Measurements from ENCODE around the gene GPR158. TPM values are rescaled to one million over a fixed set of nuclear protein-coding genes. Genes with fewer than 3 reads are reported as not detected.

GPR158 gene
- total RNA-seq, 1 experiment from 2014 or later: 12.2 TPM

DNA sequence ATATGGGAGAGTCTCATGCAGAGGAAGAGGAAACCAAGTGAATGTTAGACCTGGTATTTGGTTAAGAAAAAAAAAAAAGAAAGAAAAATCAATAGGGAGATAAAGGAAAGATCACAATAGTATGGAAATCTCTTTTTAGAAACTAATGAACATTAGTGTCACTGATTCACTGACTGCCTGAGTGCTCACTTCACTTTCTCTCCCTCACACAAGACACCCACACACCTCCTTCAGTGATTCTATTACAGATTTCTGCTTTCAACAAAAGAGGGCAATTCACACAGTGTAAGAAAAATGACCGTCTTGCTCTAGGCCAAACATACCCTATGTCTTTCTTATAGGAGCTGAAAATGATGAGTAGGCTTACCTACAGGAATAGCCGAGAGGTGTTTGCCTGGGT, 6.0 kb downstream of the GPR158 start:
- Histone ChIP-seq H2AFZ (no peak overlapping the region), H4K20me1 (ENCODE audit: insufficient read depth) (no peaks in the 10 kb centered on the region), H3K4me1 (replicated peaks; ENCODE audit: insufficient read depth) (no peaks in the 10 kb centered on the region), H3K4me3 (no peak overlapping the region), H3K9me3 (ENCODE audit: insufficient read depth, low read depth) (no peaks in the 10 kb centered on the region), H3K27ac (no peak overlapping the region), H3K27me3 (ENCODE audit: insufficient read depth, low read depth) (no peaks in the 10 kb centered on the region), H3K9me2 (ENCODE audit: insufficient read depth) (no peaks in the 10 kb centered on the region), H3K4me2 (no peak overlapping the region), H3K79me2 (ENCODE audit: low read depth) (no peaks in the 10 kb centered on the region), H3K36me3 (ENCODE audit: low read depth) (no peaks in the 10 kb centered on the region), H3F3A (ENCODE audit: insufficient read depth, low read depth) (no peaks in the 10 kb centered on the region)
- no peak for DNase-seq
- intact Hi-C loops (cut with micrococcal nuclease; ENCODE audit: unreplicated experiment): no loop called here
- POLR2A ChIA-PET (ENCODE audit: unreplicated experiment): no interaction called here
- TF ChIP-seq, protein P1, sequence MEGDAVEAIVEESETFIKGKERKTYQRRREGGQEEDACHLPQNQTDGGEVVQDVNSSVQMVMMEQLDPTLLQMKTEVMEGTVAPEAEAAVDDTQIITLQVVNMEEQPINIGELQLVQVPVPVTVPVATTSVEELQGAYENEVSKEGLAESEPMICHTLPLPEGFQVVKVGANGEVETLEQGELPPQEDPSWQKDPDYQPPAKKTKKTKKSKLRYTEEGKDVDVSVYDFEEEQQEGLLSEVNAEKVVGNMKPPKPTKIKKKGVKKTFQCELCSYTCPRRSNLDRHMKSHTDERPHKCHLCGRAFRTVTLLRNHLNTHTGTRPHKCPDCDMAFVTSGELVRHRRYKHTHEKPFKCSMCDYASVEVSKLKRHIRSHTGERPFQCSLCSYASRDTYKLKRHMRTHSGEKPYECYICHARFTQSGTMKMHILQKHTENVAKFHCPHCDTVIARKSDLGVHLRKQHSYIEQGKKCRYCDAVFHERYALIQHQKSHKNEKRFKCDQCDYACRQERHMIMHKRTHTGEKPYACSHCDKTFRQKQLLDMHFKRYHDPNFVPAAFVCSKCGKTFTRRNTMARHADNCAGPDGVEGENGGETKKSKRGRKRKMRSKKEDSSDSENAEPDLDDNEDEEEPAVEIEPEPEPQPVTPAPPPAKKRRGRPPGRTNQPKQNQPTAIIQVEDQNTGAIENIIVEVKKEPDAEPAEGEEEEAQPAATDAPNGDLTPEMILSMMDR (conservative IDR thresholded peaks at IDR 0.05): no peak
- no peak for TF ChIP-seq EZH2 (IDR thresholded peaks at IDR 0.05; ENCODE audit: low read depth)
- no TSS peak for BruUV-seq (replicated peaks)
- CTCF ChIA-PET: no interaction called here

DNA sequence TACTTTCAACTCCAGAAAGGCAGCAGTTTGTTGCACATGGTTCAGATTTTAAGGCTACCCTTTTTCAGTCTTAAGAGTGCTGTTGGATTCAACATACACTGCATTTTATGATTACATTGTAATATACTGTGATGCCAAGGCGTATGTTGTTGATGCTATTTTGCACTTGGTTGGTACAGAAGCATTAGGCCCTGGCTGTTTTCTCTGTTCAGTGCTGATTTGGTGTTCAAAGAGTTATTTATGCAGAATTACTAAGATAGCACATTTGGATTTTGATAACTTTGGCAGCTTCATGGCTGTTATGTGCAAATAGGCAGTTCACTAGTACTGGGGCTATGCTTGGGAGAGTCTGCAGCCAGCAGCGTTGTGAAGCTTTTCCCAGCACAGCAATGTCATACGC, 7.8 kb downstream of the GPR158 start:
- no peak overlapping the region for H2AFZ ChIP-seq
- no TSS peak for BruUV-seq (replicated peaks)
- H3K79me2 ChIP-seq (ENCODE audit: low read depth): no peaks in the 10 kb centered on the region
- intact Hi-C loops (cut with micrococcal nuclease; ENCODE audit: unreplicated experiment): no loop called here
- no peak overlapping the region for H3K27ac ChIP-seq
- TF ChIP-seq, protein P1 (conservative IDR thresholded peaks at IDR 0.05): no peak
- TF ChIP-seq EZH2 (IDR thresholded peaks at IDR 0.05; ENCODE audit: low read depth): no peak
- no peaks in the 10 kb centered on the region for H4K20me1 ChIP-seq (ENCODE audit: insufficient read depth)
- no peaks in the 10 kb centered on the region for H3K27me3 ChIP-seq (ENCODE audit: insufficient read depth, low read depth)
- no peaks in the 10 kb centered on the region for H3K4me1 ChIP-seq (replicated peaks; ENCODE audit: insufficient read depth)
- H3K36me3 ChIP-seq (ENCODE audit: low read depth): no peaks in the 10 kb centered on the region
- H3K4me2 ChIP-seq: no peak overlapping the region
- CTCF ChIA-PET: no interaction called here
- H3K9me2 ChIP-seq (ENCODE audit: insufficient read depth): no peaks in the 10 kb centered on the region
- no peaks in the 10 kb centered on the region for H3F3A ChIP-seq (ENCODE audit: insufficient read depth, low read depth)
- POLR2A ChIA-PET (ENCODE audit: unreplicated experiment): no interaction called here
- no peaks in the 10 kb centered on the region for H3K9me3 ChIP-seq (ENCODE audit: insufficient read depth, low read depth)
- DNase-seq: no peak
- H3K4me3 ChIP-seq: no peak overlapping the region

DNA sequence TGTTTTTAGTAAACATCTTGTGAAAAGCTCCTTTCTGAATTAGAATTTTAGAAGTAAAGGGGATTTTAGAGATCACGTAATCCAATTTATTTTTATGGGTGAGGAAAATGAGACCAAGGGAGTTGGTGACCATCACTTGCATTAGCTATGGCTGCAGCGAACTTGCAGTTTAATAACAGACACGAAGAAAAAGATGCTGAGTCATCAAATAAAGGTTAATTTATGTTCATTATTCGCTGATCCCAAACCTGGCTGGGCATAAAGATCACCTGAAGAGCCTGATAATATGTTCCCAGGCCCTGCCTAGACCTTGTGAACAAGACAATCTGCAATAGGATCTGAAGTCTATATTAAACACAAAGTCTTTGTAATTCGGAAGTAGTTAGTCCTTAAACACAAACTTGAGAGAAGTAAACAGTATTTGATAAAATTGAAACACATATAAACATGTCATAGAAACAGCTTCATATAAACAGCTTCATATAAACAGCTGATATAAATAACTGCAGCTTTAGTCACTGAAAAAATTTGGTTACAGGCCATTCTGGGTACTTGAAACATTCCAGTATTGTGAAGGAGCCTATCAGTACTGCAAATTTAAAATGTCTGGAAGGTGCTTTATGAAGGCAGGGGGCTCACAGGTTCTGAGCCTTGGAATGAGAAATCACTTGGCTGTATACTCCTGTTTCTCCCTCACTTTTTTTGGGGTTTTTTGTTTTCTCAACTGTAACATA, 16.5 kb downstream of the GPR158 start:
- TF ChIP-seq, protein P1 (conservative IDR thresholded peaks at IDR 0.05): no peak
- no peak for TF ChIP-seq EZH2 (IDR thresholded peaks at IDR 0.05; ENCODE audit: low read depth)
- Histone ChIP-seq H4K20me1 (ENCODE audit: insufficient read depth) (no peaks in the 10 kb centered on the region), H3K9me3 (ENCODE audit: insufficient read depth, low read depth) (no peaks in the 10 kb centered on the region), H3K4me3 (no peak overlapping the region), H3K4me1 (replicated peaks; ENCODE audit: insufficient read depth) (no peaks in the 10 kb centered on the region), H3K79me2 (ENCODE audit: low read depth) (no peaks in the 10 kb centered on the region), H3K27me3 (ENCODE audit: insufficient read depth, low read depth) (no peaks in the 10 kb centered on the region), H3F3A (ENCODE audit: insufficient read depth, low read depth) (no peaks in the 10 kb centered on the region), H3K9me2 (ENCODE audit: insufficient read depth) (no peaks in the 10 kb centered on the region), H3K36me3 (ENCODE audit: low read depth) (no peaks in the 10 kb centered on the region), H3K4me2 (no peak overlapping the region), H2AFZ (no peak overlapping the region), H3K27ac (no peak overlapping the region)
- BruUV-seq (replicated peaks): no TSS peak
- intact Hi-C loops (cut with micrococcal nuclease; ENCODE audit: unreplicated experiment): no loop called here
- ChIA-PET CTCF (no interaction called here), POLR2A (ENCODE audit: unreplicated experiment) (no interaction called here)
- DNase-seq: no peak
